ENCODE results near the gene CETN2. TPM values are rescaled to one million over a fixed set of nuclear protein-coding genes. Genes with fewer than 3 reads are reported as not detected.
A peak's percentile ranks its signal among the peaks of the same experiment; 100 is the strongest.
"Not testable (repeated sequence)": the region's sequence is repeated elsewhere in the genome, so short reads cannot be mapped to it uniquely, and the experiment has no call there.

Gene CETN2
- total and polyA plus RNA-seq, 4 donors, result 47.7 to 81.8 (median 66.8) TPM

DNA sequence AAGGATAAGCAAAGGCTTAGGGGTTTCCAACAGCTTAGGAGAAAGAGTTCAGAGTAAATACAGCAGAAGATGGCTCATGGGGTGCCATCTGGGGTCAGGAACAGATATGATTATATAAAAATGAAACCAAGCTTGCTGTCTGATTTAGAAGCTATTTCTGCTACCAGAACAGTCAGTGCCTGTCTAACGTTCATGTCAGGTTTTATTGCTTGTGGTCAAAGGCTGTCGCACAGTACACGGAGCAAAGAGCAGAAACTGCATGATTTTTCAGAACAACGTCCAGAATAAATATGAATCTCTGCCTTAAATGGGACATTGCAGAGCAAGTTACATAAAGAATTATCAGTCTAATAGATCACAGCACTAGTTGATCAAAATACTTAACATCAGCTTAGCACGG, 17.4 kb downstream of the CETN2 start:
- TF ChIP-seq CTCF (IDR thresholded peaks at IDR 0.05; ENCODE audit: control extremely low read depth, extremely low read depth), result no peak
- Histone ChIP-seq H3K4me1 (ENCODE audit: control insufficient read depth in 5 of 5, insufficient read depth in 5 of 5, low read length in 5 of 5) (no peaks in the 10 kb centered on the region), H3K4me3 (no peak overlapping the region), H3K9me3 (ENCODE audit: control insufficient read depth in 4 of 4, insufficient read depth in 3 of 4, low read length in 3 of 4) (no peaks in the 10 kb centered on the region), H3K36me3 (ENCODE audit: control insufficient read depth in 4 of 4, insufficient read depth in 4 of 4, low read length in 4 of 4) (no peaks in the 10 kb centered on the region), H3K27me3 (ENCODE audit: control insufficient read depth in 3 of 3, insufficient read depth in 3 of 3, low read length in 2 of 3) (peaks cover 0 to 4% (median under 1%) of the 10 kb centered on the region in 3 donors), H3K27ac (ENCODE audit: low read depth in 1 of 2, low read length in 1 of 2) (no peak overlapping the region), H3K9ac (ENCODE audit: insufficient read depth in 1 of 2, low read length in 2 of 2) (no peak overlapping the region)
- DNase-seq (no peak), ATAC-seq (ENCODE audit: insufficient read depth, low FRiP score) (no peak)
- 43 to 60% methylated on average over 5 of the region's 5 CpGs for WGBS, 2 donors

DNA sequence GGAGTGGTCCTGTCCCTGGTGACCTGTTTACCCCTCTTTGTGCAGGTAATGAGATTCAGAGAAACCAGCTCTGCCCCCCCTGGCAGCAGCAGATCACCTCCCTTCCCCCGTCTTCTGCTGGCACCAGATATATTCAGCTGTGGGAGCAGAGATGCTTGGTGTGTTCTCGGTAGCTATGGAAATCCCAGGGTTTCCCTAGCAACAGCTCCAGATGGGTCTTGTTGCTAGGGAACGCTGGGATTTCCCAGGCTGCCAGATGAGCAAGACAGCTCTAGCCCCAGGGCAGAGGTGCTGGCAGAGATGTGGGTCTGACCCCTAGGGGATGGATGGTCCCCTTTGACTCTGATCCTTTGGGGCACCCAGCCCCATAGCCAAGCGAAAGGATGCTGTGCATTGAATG, 20.2 kb downstream of the CETN2 start:
- Histone ChIP-seq H3K4me1 (ENCODE audit: control insufficient read depth in 5 of 5, insufficient read depth in 5 of 5, low read length in 5 of 5) (no peaks in the 10 kb centered on the region), H3K36me3 (ENCODE audit: control insufficient read depth in 4 of 4, insufficient read depth in 4 of 4, low read length in 4 of 4) (no peaks in the 10 kb centered on the region), H3K27ac (ENCODE audit: low read depth in 1 of 2, low read length in 1 of 2) (no peak overlapping the region), H3K4me3 (no peak overlapping the region), H3K9me3 (ENCODE audit: control insufficient read depth in 4 of 4, insufficient read depth in 3 of 4, low read length in 3 of 4) (peaks cover 0 to 3% (median 0%) of the 10 kb centered on the region in 4 donors), H3K27me3 (ENCODE audit: control insufficient read depth in 3 of 3, insufficient read depth in 3 of 3, low read length in 2 of 3) (peaks cover 0 to 7% (median 3%) of the 10 kb centered on the region in 3 donors), H3K9ac (ENCODE audit: insufficient read depth in 1 of 2, low read length in 2 of 2) (no peak overlapping the region)
- ATAC-seq (ENCODE audit: insufficient read depth, low FRiP score), result no peak
- 59 to 82% methylated on average over 4 of the region's 4 CpGs for WGBS, 2 donors
- DNase-seq, result peak in 1 of 3 donors; percentile 1
- no peak for TF ChIP-seq CTCF (IDR thresholded peaks at IDR 0.05; ENCODE audit: control extremely low read depth, extremely low read depth)

GRCh38 chrX:152806035-152806434, 24.5 kb downstream of the CETN2 start:
- ATAC-seq (ENCODE audit: insufficient read depth, low FRiP score), result no peak
- no peak overlapping the region for H3K27ac ChIP-seq (ENCODE audit: low read depth in 1 of 2, low read length in 1 of 2)
- no peak for DNase-seq
- no peak overlapping the region for H3K4me3 ChIP-seq
- peaks cover 0 to 3% (median 0%) of the 10 kb centered on the region in 4 donors for H3K9me3 ChIP-seq (ENCODE audit: control insufficient read depth in 4 of 4, insufficient read depth in 3 of 4, low read length in 3 of 4)
- 76 to 90% methylated on average over 4 of the region's 4 CpGs for WGBS, 2 donors
- no peak overlapping the region for H3K9ac ChIP-seq (ENCODE audit: insufficient read depth in 1 of 2, low read length in 2 of 2)
- H3K4me1 ChIP-seq (ENCODE audit: control insufficient read depth in 5 of 5, insufficient read depth in 5 of 5, low read length in 5 of 5), result no peaks in the 10 kb centered on the region
- peaks cover 0 to 11% (median 4%) of the 10 kb centered on the region in 3 donors for H3K27me3 ChIP-seq (ENCODE audit: control insufficient read depth in 3 of 3, insufficient read depth in 3 of 3, low read length in 2 of 3)
- no peaks in the 10 kb centered on the region for H3K36me3 ChIP-seq (ENCODE audit: control insufficient read depth in 4 of 4, insufficient read depth in 4 of 4, low read length in 4 of 4)
- no peak for TF ChIP-seq CTCF (IDR thresholded peaks at IDR 0.05; ENCODE audit: control extremely low read depth, extremely low read depth)

GRCh38 chrX:152798945-152799344, 31.6 kb downstream of the CETN2 start:
- 53 to 56% methylated on average over 1 of the region's 1 CpG for WGBS, 2 donors
- no peak overlapping the region for H3K4me3 ChIP-seq
- ATAC-seq (ENCODE audit: insufficient read depth, low FRiP score) (no peak), DNase-seq (no peak)
- peaks cover 0 to 10% (median 2%) of the 10 kb centered on the region in 3 donors for H3K27me3 ChIP-seq (ENCODE audit: control insufficient read depth in 3 of 3, insufficient read depth in 3 of 3, low read length in 2 of 3)
- no peak for TF ChIP-seq CTCF (IDR thresholded peaks at IDR 0.05; ENCODE audit: control extremely low read depth, extremely low read depth)
- no peak overlapping the region for H3K9ac ChIP-seq (ENCODE audit: insufficient read depth in 1 of 2, low read length in 2 of 2)
- no peaks in the 10 kb centered on the region for H3K36me3 ChIP-seq (ENCODE audit: control insufficient read depth in 4 of 4, insufficient read depth in 4 of 4, low read length in 4 of 4)
- no peak overlapping the region for H3K27ac ChIP-seq (ENCODE audit: low read depth in 1 of 2, low read length in 1 of 2)
- no peaks in the 10 kb centered on the region for H3K4me1 ChIP-seq (ENCODE audit: control insufficient read depth in 5 of 5, insufficient read depth in 5 of 5, low read length in 5 of 5)
- peaks cover 0 to 10% (median 2%) of the 10 kb centered on the region in 4 donors for H3K9me3 ChIP-seq (ENCODE audit: control insufficient read depth in 4 of 4, insufficient read depth in 3 of 4, low read length in 3 of 4)

DNA sequence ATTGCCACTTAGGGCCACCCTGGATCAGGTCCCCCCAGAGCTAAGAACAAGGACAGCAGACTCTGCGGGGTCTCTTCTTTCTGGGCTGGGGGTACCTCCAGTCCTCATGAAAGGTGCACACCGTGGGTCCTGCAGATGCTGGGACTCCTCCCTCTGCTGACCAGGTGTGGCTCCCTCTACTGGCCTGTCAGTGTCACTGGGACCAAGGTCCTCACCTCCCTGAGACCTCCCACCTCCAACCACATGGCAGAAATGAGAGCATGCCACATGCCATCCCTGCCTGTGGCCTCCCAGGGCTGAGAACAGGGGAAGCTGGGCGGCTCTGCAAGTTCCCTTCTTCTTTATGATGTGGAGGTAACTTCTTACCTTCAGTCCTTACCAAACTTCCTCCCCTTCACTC, 43.5 kb downstream of the CETN2 start:
- DNase-seq; H3K9me3 ChIP-seq (ENCODE audit: control insufficient read depth in 4 of 4, insufficient read depth in 3 of 4, low read length in 3 of 4); H3K27me3 ChIP-seq (ENCODE audit: control insufficient read depth in 3 of 3, insufficient read depth in 3 of 3, low read length in 2 of 3); H3K9ac ChIP-seq (ENCODE audit: insufficient read depth in 1 of 2, low read length in 2 of 2); H3K36me3 ChIP-seq (ENCODE audit: control insufficient read depth in 4 of 4, insufficient read depth in 4 of 4, low read length in 4 of 4); ATAC-seq (ENCODE audit: insufficient read depth, low FRiP score); H3K4me1 ChIP-seq (ENCODE audit: control insufficient read depth in 5 of 5, insufficient read depth in 5 of 5, low read length in 5 of 5); H3K27ac ChIP-seq (ENCODE audit: low read depth in 1 of 2, low read length in 1 of 2); H3K4me3 ChIP-seq: not testable (repeated sequence)
- no CpG with 5 or more reads among the region's 3 CpGs for WGBS, 2 donors

All from lung (tissue), 12 donors.